Stimulated activated CD8-positive, alpha-beta memory T cell treated with anti-CD3 and anti-CD28 coated beads, Interleukin-15, amount 100 ng/mL, for 4 hours (primary cell): ENCODE results near the gene CBARP.
A peak's percentile ranks its signal among the peaks of the same experiment; 100 is the strongest.
"Not testable (repeated sequence)": the region's sequence is repeated elsewhere in the genome, so short reads cannot be mapped to it uniquely, and the experiment has no call there.

Experiments used
- DNase-seq, 2 donors: peaks; one replicate each; pipeline ENCODE4 v3.0.0-alpha.2; 2020; ENCODE audit warnings: low read depth in 2 of 2

Gene CBARP

GRCh38 chr19:1213391-1214286 lies 24.2 kb downstream of the CBARP start:
- DNase-seq: no peak

GRCh38 chr19:1211494-1212234 lies 26.1 kb downstream of the CBARP start:
- DNase-seq: no peak

- DNase-seq: no peak
Measured at GRCh38 chr19:1210227-1210538, 27.6 kb downstream of the CBARP start.

GRCh38 chr19:1208830-1209229 lies 29.0 kb downstream of the CBARP start:
- DNase-seq: not testable (repeated sequence)

GRCh38 chr19:1206864-1207450 lies 30.8 kb downstream of the CBARP start:
- no peak for DNase-seq

GRCh38 chr19:1206150-1206863 lies 31.5 kb downstream of the CBARP start:
- no peak for DNase-seq

GRCh38 chr19:1205114-1206099 lies 32.4 kb downstream of the CBARP start, which contains the start of gene STK11:
TSS of gene STK11 (plus strand) at chr19:1205778. CDS start at chr19:1206914, 1,136 bp downstream.
- peak; percentile 97 to 100 for DNase-seq

GRCh38 chr19:1200614-1201013 lies 37.2 kb downstream of the CBARP start:
- DNase-seq: not testable (repeated sequence)

GRCh38 chr19:1199531-1199930 lies 38.3 kb downstream of the CBARP start:
- DNase-seq: no peak

GRCh38 chr19:1189419-1189818 lies 48.4 kb downstream of the CBARP start:
- DNase-seq: peak in 1 of 2 donors; percentile 30

- DNase-seq: no peak
Measured at GRCh38 chr19:1183543-1184172, 54.1 kb downstream of the CBARP start.

- DNase-seq: no peak
Measured at GRCh38 chr19:1182727-1183126, 55.1 kb downstream of the CBARP start.

- no peak for DNase-seq
Measured at GRCh38 chr19:1182068-1182467, 55.7 kb downstream of the CBARP start.

- no peak for DNase-seq
Measured at GRCh38 chr19:1181606-1182005, 56.2 kb downstream of the CBARP start.
